Glomerular visceral epithelial cell (primary cell): ENCODE measurements around the gene TMEM250.

Source experiments
- DNase-seq: peaks from one replicate; pipeline ENCODE4 v3.0.0-alpha.2; 2016; ENCODE audit errors: extremely low spot score

TMEM250 gene

GRCh38 chr9:136093995-136094881 is 24.4 kb downstream of the TMEM250 start:
- peak; percentile 74 for DNase-seq

DNA sequence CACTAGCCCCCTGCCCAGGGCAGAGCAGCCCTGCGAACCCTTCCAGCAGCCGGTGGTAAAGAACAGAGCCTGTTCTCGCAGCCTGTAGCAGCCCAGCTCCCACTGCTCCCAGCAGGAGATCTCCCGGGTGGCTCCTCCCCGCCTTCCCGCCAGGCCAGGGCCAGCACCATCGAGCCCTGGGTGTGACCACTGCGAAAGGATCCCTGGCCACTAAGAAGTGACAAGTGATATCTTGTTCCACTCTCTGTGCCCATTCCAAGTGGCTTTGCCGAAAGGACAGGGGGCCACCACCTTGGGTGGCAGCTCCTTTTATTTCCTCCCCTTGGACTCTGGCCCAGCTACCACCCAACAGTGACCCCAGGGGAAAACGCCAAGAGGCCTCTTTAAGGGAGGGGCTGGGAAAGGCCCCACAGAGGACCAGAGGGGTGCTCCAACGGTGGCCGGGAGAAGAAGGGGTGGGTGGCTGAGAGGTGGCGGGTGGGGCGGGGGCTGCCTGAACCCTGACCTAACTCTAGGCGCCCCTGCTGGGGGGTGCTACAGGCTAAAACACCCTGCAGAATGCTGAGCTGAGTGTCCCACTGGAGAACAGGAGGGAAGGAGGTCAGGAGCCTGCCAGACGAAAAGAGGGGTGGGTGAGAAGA is 25.2 kb downstream of the TMEM250 start:
- peak; percentile 46 for DNase-seq

GRCh38 chr9:136092741-136093140 is 25.9 kb downstream of the TMEM250 start:
- no peak for DNase-seq

DNA sequence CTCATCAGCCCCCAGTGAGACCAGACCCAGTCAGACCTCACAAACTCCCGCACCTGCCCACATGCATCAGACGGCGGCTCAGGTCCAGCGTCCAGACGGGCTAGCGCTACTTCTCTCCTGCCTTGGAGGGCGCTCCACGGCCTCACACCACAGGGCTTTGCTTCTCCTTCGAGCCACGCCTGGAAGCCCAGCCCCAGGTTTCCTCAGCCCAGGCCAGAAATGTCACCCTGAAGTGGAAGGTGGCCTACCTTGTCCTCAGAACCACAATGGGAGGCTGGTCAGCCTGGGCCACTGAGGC is 26.4 kb downstream of the TMEM250 start:
- no peak for DNase-seq

- DNase-seq, result peak; percentile 28
Observed at GRCh38 chr9:136091582-136092352, 26.9 kb downstream of the TMEM250 start.

DNA sequence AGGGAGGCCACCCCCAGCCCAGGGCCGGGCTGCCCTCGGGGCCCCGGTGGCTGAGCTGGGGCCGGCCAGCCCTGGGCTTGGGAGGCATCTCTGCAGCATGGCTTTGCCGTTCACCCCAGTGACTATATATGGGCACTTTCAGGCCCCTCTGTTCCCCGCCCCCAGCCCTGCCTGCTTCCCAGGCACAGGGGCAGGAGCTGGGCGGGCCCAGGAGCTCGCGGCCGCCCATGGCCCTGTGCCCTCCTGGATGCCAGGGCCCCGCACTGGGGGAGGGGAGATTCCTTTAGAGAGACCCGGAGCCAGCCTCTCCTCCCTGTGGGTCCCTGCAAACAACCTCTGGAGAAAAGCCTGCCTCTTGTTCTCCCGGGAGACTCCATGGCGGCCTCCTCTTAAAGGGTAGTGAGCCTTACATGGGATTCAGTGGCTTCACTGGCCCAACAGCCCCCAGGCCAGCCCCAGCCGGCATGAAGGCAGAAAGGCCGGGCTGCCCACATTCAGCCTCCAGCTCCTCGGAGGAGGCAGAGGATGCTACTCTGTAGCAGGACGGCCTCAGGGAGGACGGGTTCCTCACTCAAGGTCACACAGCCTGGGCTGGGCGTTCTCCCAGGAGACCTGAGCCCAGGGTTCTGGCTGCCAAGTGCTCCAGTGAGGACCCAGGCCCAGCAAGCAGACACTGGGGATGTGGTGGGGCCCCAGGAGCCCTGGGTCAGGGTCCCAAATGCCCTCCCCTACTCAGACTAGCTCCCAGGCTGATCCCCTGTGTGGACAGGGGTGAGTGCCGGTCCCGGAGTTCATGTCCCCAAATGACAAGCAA is 27.7 kb downstream of the TMEM250 start:
- DNase-seq, result no peak

- DNase-seq, result no peak
Observed at GRCh38 chr9:136090056-136090735, 28.5 kb downstream of the TMEM250 start.

GRCh38 chr9:136089697-136090045 is 29.0 kb downstream of the TMEM250 start:
- peak; percentile 32 for DNase-seq

GRCh38 chr9:136088939-136089696 is 29.6 kb downstream of the TMEM250 start:
- DNase-seq, result no peak

DNA sequence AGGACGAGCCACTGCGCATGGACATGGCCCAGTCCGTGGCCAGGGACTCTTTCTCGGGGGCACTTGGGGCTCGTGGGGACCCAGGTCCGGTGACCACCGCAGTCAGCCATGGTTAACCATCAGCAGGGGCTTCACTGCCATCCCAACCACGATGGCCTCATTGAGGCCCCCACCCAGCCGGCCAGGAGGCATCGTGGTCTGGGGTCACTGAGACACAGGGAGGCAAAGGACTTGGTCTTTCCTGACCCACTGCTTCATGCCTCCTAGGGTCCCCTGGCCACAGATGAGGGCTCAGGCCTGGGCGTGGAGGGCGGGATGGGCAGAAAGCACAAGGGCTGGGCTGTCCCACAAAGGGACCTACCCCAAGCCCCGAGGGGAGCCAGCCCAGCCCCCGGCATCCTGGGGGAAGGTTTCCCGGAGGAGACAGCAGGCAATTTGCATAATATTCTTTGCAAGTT is 30.2 kb downstream of the TMEM250 start:
- no peak for DNase-seq

- no peak for DNase-seq
Observed at GRCh38 chr9:136087741-136088480, 30.8 kb downstream of the TMEM250 start.

- no peak for DNase-seq
Observed at GRCh38 chr9:136086951-136087740, 31.5 kb downstream of the TMEM250 start.

- DNase-seq, result no peak
Observed at GRCh38 chr9:136086213-136086881, 32.3 kb downstream of the TMEM250 start.

DNA sequence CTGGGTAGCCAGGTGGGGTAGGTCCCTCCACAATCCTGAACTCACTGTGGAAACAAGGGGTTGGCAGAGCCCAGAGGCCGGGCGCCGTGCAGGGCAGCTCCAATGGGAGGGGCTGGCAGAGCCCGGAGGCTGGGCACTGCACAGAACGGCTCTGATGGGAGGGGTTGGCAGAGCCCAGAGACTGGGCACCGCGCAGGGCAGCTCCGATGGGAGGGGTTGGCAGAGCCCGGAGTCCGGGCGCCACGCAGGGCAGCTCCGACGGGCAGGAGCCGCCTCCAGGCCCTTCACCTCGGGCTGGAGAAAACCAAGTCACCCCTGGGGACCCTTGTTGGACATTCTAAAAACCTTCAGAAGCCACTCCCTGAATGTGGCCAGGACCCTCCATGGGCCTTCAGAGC is 32.9 kb downstream of the TMEM250 start:
- no peak for DNase-seq

DNA sequence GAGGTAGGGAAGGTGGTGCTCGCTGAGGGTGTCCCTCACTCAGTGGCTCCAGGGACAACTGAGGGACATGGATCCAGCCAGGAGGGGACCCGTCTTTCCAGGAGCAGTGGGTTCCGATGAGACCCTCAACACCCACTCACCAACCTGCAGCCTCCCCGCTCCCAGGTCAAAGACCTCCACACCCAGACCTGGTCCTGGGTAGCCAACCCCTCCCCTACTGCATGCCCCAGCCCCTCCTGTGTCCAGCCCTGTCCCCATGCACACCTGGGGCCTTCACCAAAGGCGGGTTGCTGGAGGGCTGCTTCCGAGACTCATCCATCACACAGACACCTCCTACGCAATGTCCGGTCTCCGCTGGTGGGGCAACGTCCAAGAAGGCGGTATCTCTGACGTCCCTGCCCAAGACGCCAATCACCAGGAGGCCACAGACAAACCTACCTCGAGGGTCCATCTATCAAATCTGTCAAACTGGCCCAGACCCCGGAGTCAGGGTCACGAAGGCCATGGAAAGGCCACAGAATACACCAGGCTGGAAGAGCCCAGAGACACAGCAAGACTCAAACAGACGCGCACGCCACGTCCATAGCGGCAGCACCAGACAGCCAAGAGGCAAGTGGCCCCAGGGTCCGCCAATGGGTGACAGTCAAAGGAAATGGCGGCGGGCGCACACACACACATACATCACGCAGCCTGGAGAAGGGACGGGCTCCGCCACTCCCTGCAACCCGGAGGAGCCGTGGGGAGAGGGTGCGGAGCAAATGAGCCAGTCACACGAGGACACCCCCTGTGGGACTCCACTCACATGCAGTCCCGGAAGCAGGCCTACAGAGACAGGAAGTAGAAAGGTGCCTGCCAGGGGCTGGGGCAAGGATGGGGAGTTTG is 34.4 kb downstream of the TMEM250 start:
- no peak for DNase-seq

DNA sequence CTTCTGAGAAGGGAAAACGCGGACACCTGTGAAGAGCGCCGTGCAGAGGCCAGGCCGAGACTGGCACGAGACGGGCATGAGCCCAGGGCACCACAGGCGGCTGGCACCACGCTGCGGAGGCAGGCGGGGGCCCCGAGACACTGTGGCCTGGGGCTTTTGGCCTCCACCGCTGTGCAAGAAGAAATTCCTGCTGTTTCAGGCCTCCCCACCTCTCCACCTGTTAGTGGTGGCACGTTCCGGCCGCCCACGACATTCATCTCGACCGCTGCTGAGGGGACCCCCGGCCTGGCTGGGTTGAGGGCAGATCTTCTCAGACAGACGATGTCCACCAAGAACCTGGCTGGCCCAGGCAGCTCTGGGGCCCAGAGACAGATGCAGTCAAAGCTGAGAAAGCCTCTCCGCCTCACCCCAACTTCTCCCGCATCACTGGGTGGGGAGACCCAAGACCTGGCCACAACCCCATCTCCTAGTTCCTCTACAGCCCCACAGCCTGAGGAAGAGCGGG is 35.1 kb downstream of the TMEM250 start:
- DNase-seq, result no peak
